ENCODE results near the gene PDZK1IP1. TPM values are rescaled to one million over a fixed set of nuclear protein-coding genes. Genes with fewer than 3 reads are reported as not detected.
A peak's percentile ranks its signal among the peaks of the same experiment; 100 is the strongest.

PDZK1IP1 gene
- total RNA-seq, 1 donor from 2014 or later, result 43.2 TPM

DNA sequence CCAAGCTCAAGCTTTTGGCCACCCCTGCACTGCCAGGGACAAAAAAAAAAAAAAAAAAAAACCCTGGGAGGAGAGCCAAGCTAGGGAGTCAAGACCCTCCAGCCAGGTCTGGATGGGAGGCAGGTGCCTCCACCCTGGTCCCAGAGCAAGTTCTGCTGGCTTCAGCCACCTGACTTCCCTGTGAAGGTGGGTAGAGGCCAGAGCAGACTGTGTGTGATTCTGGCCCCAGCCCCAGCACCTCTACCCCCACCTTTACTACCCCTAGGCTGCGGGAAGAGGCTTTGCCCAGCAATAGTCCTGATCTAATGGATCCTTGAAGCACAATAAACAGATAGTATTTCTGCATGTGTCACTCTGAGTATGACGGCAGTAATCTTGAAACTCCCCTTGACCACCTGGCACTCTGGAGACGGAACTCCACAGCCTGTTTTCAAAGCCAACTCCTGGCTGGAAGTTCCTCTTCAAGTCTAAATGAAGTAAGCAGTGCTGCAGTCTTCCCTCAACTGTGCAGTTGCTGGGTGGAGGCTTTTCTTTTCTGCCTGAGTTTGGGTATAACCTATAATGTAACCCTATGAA, 9.8 kb downstream of the PDZK1IP1 start:
- H3K4me3 ChIP-seq (ENCODE audit: low read depth, low read length), result peak overlapping the region; percentile 57
- no peak for DNase-seq (ENCODE audit: low read depth)
- TF ChIP-seq, protein P1, sequence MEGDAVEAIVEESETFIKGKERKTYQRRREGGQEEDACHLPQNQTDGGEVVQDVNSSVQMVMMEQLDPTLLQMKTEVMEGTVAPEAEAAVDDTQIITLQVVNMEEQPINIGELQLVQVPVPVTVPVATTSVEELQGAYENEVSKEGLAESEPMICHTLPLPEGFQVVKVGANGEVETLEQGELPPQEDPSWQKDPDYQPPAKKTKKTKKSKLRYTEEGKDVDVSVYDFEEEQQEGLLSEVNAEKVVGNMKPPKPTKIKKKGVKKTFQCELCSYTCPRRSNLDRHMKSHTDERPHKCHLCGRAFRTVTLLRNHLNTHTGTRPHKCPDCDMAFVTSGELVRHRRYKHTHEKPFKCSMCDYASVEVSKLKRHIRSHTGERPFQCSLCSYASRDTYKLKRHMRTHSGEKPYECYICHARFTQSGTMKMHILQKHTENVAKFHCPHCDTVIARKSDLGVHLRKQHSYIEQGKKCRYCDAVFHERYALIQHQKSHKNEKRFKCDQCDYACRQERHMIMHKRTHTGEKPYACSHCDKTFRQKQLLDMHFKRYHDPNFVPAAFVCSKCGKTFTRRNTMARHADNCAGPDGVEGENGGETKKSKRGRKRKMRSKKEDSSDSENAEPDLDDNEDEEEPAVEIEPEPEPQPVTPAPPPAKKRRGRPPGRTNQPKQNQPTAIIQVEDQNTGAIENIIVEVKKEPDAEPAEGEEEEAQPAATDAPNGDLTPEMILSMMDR (conservative IDR thresholded peaks at IDR 0.05; ENCODE audit: low read depth, low read length), result no peak

DNA sequence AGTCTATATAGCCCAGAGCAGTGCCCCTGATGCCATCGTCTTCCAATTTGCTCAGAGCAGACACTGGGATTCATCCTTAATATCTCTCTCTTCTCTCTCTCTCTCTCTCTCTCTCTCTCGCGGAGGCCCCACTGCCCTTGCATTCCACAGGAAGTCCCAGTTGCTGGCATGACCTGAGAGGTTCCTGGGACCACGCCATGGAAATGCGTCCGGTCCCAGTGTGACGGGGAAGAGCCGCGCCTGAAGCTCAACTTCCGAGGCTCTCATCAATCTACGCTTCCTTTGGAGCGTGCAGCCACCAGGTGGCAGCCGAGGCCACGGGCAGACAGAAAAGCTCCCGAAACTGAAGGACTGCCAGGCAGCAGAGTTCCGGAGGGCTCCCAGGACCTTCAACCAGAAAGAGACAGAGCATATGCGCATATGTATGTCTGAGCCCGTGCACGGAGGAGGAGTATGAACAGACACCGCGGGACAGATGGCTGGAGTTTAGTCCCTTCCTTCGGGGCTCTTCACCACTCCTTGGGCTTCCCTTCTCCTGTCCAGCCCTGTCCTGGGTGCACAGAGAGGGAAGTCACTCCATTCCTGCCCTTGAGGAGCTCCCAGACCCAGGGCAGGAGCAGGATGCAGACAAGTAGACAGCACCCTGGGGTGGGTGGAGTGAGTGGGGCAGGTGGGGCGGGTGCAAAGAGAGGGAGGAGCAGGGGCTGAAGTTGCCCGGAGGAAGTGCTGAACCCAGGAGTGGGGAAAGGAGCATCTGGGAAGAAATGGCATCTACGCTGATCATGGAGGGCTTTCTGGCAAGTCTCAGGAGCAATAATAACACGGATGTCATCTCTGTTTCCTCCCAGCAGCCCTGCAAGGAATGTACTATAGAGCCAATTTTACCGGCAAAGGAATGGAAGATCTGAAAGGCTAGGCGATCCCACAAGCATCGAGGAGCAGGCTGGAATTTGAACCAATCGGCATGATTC, 10.5 kb downstream of the PDZK1IP1 start:
- no peak for DNase-seq (ENCODE audit: low read depth)
- TF ChIP-seq, protein P1 (conservative IDR thresholded peaks at IDR 0.05; ENCODE audit: low read depth, low read length), result peak; percentile 97
- H3K4me3 ChIP-seq (ENCODE audit: low read depth, low read length), result peak overlapping the region; percentile 57

DNA sequence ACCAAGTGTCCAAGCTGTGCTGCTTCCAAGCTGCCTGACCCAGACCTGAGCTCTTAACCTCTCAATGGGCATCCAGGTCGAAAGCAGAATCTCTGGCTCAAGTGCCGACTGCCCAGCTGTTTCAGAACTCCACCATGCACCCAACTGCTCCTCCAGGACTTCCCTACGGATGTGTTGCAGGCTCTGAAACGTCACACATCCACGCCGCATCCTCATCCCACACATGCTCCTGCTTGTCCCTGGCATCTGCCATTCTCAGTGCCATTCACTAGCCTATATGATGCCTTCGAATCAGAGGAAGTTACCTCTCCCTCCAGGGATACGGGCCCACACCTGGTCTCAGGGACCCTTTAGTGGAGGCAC, 11.2 kb downstream of the PDZK1IP1 start:
- TF ChIP-seq, protein P1 (conservative IDR thresholded peaks at IDR 0.05; ENCODE audit: low read depth, low read length), result no peak
- peak overlapping the region; percentile 57 for H3K4me3 ChIP-seq (ENCODE audit: low read depth, low read length)

DNA sequence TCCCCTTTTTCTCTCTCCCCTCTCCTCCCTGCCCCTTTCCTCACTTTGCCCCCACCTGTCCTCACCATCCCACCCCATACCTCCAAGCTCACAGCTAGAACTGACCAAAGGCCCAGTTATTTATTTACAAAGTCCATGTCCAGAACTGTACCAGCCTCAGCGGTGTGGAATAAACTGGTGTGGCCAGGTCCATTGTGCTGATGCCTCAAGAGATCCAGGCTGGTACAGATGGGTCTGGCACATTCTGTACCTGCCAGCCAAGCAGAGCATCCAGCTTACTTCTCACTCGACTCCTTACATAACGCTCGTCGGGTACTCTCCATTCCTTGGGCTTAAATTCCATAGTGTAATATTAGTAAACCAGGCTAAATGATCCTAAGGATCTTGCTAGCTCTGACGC, 11.8 kb downstream of the PDZK1IP1 start:
- no peak overlapping the region for H3K4me3 ChIP-seq (ENCODE audit: low read depth, low read length)
- no peak for DNase-seq (ENCODE audit: low read depth)
- TF ChIP-seq, protein P1 (conservative IDR thresholded peaks at IDR 0.05; ENCODE audit: low read depth, low read length), result no peak

More for the DNA sequence above, 11.2 kb downstream of the PDZK1IP1 start:
- no peak for DNase-seq (ENCODE audit: low read depth)

DNA sequence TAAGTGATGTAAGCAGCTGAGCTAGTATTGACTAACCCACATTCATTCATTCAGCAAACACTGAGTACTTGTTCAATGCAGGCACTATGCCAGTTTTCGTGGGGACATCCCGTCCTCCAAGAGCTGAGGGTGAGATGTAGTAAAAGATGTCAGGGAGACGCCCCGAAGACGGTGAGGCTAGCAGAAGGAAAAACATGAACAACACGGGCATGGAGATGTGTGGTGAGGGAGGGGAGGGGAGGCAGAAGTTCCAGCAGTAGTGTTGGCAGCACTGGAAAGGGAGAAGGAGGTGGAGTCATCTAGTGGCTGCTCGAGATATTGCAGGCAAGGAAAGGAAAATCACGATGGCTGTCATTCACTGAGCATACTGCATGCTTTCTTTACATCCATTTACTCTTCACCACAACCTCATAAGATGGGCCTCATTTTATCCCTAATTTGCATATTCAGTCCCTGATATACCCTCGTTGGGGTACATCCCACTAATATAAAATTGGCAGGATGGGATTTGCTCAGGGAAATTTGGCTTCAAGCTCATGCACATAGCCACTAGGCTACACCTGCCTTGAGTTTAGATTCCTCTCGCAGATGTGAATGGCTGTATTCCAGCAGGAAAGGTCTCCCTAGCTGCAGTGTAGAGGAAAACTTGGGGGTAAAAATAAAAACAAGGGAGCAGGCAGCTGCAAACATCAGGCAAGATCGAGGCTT, 14.5 kb downstream of the PDZK1IP1 start:
- H3K4me3 ChIP-seq (ENCODE audit: low read depth, low read length), result no peak overlapping the region
- no peak for DNase-seq (ENCODE audit: low read depth)

DNA sequence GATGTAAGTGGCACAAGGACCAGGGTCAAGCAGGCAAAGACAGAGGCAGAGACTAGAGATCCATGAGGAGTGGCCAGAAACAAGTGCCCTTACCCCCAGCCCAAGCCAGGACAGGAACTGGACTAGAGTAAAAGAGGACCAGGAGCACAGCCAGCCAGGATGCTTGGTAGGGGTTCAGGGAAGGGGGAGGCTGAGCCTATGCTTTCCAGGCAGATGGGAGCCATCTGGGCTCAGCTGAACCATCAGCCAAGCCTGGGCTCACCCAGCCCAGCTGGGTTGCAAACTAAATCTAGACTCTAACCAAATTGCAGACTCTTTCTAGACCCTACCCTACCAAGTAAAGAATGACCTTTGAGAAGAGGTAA, 15.2 kb downstream of the PDZK1IP1 start:
- no peak for DNase-seq (ENCODE audit: low read depth)
- H3K4me3 ChIP-seq (ENCODE audit: low read depth, low read length), result no peak overlapping the region
- TF ChIP-seq, protein P1 (conservative IDR thresholded peaks at IDR 0.05; ENCODE audit: low read depth, low read length), result no peak

More for the DNA sequence above, 14.5 kb downstream of the PDZK1IP1 start:
- TF ChIP-seq, protein P1 (conservative IDR thresholded peaks at IDR 0.05; ENCODE audit: low read depth, low read length), result peak; percentile 98

Data from epithelial cell of proximal tubule (primary cell).